T-helper 22 cell (primary cell): ENCODE measurements around the gene KRT6A.
"Not testable (repeated sequence)": the region's sequence is repeated elsewhere in the genome, so short reads cannot be mapped to it uniquely, and the experiment has no call there.

Source experiments
- DNase-seq: peaks from one replicate; pipeline ENCODE4 v3.0.0-alpha.2; 2020; ENCODE audit warnings: low read depth

The KRT6A gene

GRCh38 chr12:52502877-52503276, 9.8 kb upstream of the KRT6A start:
- no peak for DNase-seq

GRCh38 chr12:52501490-52501889, 8.4 kb upstream of the KRT6A start:
- DNase-seq, result no peak

- DNase-seq, result not testable (repeated sequence)
Observed at GRCh38 chr12:52500574-52500973, 7.5 kb upstream of the KRT6A start.

GRCh38 chr12:52499806-52500560, 6.9 kb upstream of the KRT6A start:
- DNase-seq, result no peak

- DNase-seq, result no peak
Observed at GRCh38 chr12:52498946-52499345, 5.9 kb upstream of the KRT6A start.

GRCh38 chr12:52497975-52498374, 4.9 kb upstream of the KRT6A start:
- no peak for DNase-seq

- DNase-seq, result no peak
Observed at GRCh38 chr12:52496590-52497071, 3.6 kb upstream of the KRT6A start.

GRCh38 chr12:52496054-52496453, 3.0 kb upstream of the KRT6A start:
- no peak for DNase-seq

- no peak for DNase-seq
Observed at GRCh38 chr12:52495389-52495788, 2.3 kb upstream of the KRT6A start.

GRCh38 chr12:52494518-52494917, 1.5 kb upstream of the KRT6A start:
- no peak for DNase-seq

GRCh38 chr12:52494100-52494499, 1.0 kb upstream of the KRT6A start:
- DNase-seq, result no peak

- not testable (repeated sequence) for DNase-seq
Observed at GRCh38 chr12:52492405-52492804, 652 bp downstream of the KRT6A start.

GRCh38 chr12:52491495-52491894, 1.6 kb downstream of the KRT6A start:
- not testable (repeated sequence) for DNase-seq

- no peak for DNase-seq
Observed at GRCh38 chr12:52488736-52489135, 4.3 kb downstream of the KRT6A start.

GRCh38 chr12:52487744-52488443, 5.2 kb downstream of the KRT6A start:
- DNase-seq, result not testable (repeated sequence)

GRCh38 chr12:52487211-52487610, 5.8 kb downstream of the KRT6A start:
- DNase-seq, result no peak

GRCh38 chr12:52486166-52487105, 6.6 kb downstream of the KRT6A start:
- no peak for DNase-seq

GRCh38 chr12:52480073-52480472, 13.0 kb downstream of the KRT6A start:
- no peak for DNase-seq

GRCh38 chr12:52477651-52478050, 15.4 kb downstream of the KRT6A start:
- DNase-seq, result no peak

- no peak for DNase-seq
Observed at GRCh38 chr12:52474212-52474611, 18.8 kb downstream of the KRT6A start.

- DNase-seq, result no peak
Observed at GRCh38 chr12:52473768-52474167, 19.3 kb downstream of the KRT6A start, which contains the start of gene KRT6C. Gene KRT6C (minus strand): TSS chr12:52473805. CDS start chr12:52473737, 68 bp downstream.

- DNase-seq, result no peak
Observed at GRCh38 chr12:52469853-52470252, 23.2 kb downstream of the KRT6A start.
